SU-DHL-6 (cell line): Measurements from ENCODE around the gene OR5H14.

ENCODE experiments used
- H2AFZ ChIP-seq: fragments of 200-600 bp; sonication (generic); 2 replicates; pipeline ENCODE4 v1.6.1; 2014; ENCODE audit warnings: low read depth, mild to moderate bottlenecking, moderate library complexity, mixed read lengths, antibody characterized with exemption, low read length; ENCODE audit not compliant: severe bottlenecking
- H3F3A ChIP-seq: fragments of 200-600 bp; shearing (Covaris generic); 2 replicates; pipeline ENCODE4 v1.6.0; 2016; ENCODE audit warnings: antibody characterized with exemption, mild to moderate bottlenecking; ENCODE audit not compliant: insufficient read depth
- H3K27ac ChIP-seq: fragments of 200-600 bp; sonication (generic); 2 replicates; pipeline ENCODE4 v1.5.1; 2016; ENCODE audit warnings: low read depth, mild to moderate bottlenecking, low read length, moderate library complexity, mixed read lengths
- H3K27me3 ChIP-seq: fragments of 200-600 bp; sonication (generic), shearing (Covaris generic); 2 replicates; pipeline ENCODE4 v1.6.0; 2014; ENCODE audit warnings: mild to moderate bottlenecking, low read length
- H3K36me3 ChIP-seq: fragments of 200-600 bp; sonication (generic); 2 replicates; pipeline ENCODE4 v1.6.1; 2014; ENCODE audit warnings: mild to moderate bottlenecking, low read length, mixed read lengths
- H3K4me2 ChIP-seq: fragments of 300-600, 200-600 bp; shearing (Covaris generic), sonication (generic); 2 replicates; pipeline ENCODE4 v1.6.0; 2014; ENCODE audit warnings: low read length, low read depth, mild to moderate bottlenecking; ENCODE audit not compliant: poor library complexity, severe bottlenecking
- H3K4me3 ChIP-seq: fragments of 200-600 bp; sonication (generic); 2 replicates; pipeline ENCODE4 v1.5.1; 2014; ENCODE audit warnings: antibody characterized with exemption, low read length, mild to moderate bottlenecking, mixed read lengths; ENCODE audit not compliant: insufficient read depth, poor library complexity, severe bottlenecking
- H3K79me2 ChIP-seq: fragments of 200-600 bp; sonication (generic); 2 replicates; pipeline ENCODE4 v1.6.1; 2014; ENCODE audit warnings: mild to moderate bottlenecking, low read length, moderate library complexity; ENCODE audit not compliant: insufficient read depth
- H3K9ac ChIP-seq: fragments of 200-600 bp; sonication (generic); 2 replicates; pipeline ENCODE4 v1.7.0; 2014; ENCODE audit warnings: mild to moderate bottlenecking, low read length
- H3K9me2 ChIP-seq: fragments of 200-600 bp; sonication (generic); replicated peaks from 2 replicates; pipeline ENCODE4 v1.6.1; 2014; ENCODE audit warnings: low read length; ENCODE audit not compliant: insufficient read depth
- H3K9me3 ChIP-seq: fragments of 200-600 bp; sonication (generic); 2 replicates; pipeline ENCODE4 v1.6.1; 2014; ENCODE audit warnings: low read length, mixed read lengths; ENCODE audit not compliant: insufficient read depth
- H4K20me1 ChIP-seq: fragments of 200-600 bp; sonication (generic); 2 replicates; pipeline ENCODE4 v1.6.1; 2014; ENCODE audit warnings: low read depth, mild to moderate bottlenecking, antibody characterized with exemption, low read length, moderate library complexity, mixed read lengths
- EZH2phosphoT487 ChIP-seq: fragments of 200-600 bp; sonication (generic), shearing (Covaris generic); conservative IDR thresholded peaks from 2 replicates; pipeline ENCODE4 v1.6.1; 2018; ENCODE audit warnings: mild to moderate bottlenecking, antibody characterized with exemption, low read length, moderate library complexity, mixed read lengths
- TF ChIP-seq, protein P1 (sequence below): fragments of 200-600 bp; sonication (generic); IDR thresholded peaks from one replicate; pipeline ENCODE4 v1.5.1; 2017; ENCODE audit warnings: antibody characterized with exemption, mild to moderate bottlenecking, low read length, moderate library complexity; ENCODE audit not compliant: insufficient read depth, poor library complexity, severe bottlenecking

OR5H14 gene

DNA sequence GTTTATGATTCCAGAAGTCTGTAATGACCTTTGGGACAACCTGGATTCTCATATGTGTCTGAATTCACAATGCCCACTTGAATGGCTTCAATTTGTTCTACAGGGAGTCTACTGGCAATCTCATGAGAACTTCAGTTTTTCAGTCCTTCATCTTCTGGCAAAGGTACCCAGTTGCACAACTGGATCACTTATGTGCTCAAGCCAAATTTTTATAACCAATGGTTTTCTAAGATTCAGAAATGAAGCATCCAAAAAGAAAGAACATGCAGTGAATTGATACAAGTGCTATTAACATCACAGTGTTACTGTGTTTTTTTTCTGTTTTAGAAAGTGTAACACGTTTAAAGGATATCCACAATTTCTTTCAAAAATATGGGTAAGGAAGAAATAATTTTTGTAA, at the start of gene OR5H14:
OR5H14 (plus strand) TSS at position 301 of the 400 bp plus-strand sequence. CDS start 1,907 bp downstream, outside the sequence.
- H2AFZ ChIP-seq = no peak within 1 kb of the TSS
- no peak within 1 kb of the TSS for H3K4me3 ChIP-seq
- TF ChIP-seq, protein P1, sequence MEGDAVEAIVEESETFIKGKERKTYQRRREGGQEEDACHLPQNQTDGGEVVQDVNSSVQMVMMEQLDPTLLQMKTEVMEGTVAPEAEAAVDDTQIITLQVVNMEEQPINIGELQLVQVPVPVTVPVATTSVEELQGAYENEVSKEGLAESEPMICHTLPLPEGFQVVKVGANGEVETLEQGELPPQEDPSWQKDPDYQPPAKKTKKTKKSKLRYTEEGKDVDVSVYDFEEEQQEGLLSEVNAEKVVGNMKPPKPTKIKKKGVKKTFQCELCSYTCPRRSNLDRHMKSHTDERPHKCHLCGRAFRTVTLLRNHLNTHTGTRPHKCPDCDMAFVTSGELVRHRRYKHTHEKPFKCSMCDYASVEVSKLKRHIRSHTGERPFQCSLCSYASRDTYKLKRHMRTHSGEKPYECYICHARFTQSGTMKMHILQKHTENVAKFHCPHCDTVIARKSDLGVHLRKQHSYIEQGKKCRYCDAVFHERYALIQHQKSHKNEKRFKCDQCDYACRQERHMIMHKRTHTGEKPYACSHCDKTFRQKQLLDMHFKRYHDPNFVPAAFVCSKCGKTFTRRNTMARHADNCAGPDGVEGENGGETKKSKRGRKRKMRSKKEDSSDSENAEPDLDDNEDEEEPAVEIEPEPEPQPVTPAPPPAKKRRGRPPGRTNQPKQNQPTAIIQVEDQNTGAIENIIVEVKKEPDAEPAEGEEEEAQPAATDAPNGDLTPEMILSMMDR = no peak
- no peak for TF ChIP-seq EZH2phosphoT487
- no peaks in the 10 kb centered on the region for H3F3A ChIP-seq
- H3K9ac ChIP-seq = no peak within 1 kb of the TSS
- H3K27ac ChIP-seq = no peak within 1 kb of the TSS
- no peaks in the 10 kb centered on the region for H3K9me3 ChIP-seq
- H3K9me2 ChIP-seq = no peaks in the 10 kb centered on the region
- H3K79me2 ChIP-seq = no peaks in the 10 kb centered on the region
- no peaks in the 10 kb centered on the region for H3K36me3 ChIP-seq
- no peak within 1 kb of the TSS for H3K4me2 ChIP-seq
- no peaks in the 10 kb centered on the region for H4K20me1 ChIP-seq
- H3K27me3 ChIP-seq = no peaks in the 10 kb centered on the region

DNA sequence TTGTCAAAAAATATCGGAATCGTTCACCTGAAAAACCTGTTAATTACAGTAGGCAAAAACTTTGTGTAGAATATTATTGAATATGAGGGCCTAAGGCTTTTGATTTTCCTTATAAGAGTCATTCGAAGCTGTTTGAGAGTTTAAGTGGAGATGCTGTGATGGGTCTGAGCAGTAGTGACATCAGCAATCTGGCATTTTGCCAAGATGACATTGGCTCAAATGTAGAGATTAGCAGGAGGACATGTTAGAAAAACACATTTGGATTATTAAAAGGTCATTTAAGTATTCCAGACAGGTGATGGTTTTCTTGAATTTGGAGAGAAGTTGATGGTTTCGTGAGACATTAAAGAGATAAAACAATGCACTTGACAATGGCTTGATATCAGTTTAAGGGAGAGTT, 47.4 kb upstream of the OR5H14 start:
- Histone ChIP-seq H3F3A (no peaks in the 10 kb centered on the region), H3K79me2 (no peaks in the 10 kb centered on the region)

DNA sequence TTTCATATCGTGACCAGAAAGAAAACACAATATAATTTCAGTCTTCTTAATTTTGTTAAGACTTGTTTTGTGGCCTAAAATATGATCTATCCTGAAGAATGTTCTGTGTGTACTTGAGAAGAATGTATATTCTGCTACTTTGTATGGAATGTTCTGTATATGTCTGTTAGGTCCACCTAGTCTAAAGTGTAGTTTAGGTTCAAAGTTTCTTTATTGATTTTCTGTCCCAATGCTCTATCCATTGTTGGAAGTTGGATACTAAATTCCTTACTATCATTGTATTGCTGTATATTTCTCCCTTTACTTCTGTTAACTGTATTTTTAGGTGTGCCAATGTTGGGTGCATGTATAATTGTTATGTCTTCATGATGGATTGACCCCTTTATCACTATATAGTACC, 39.1 kb upstream of the OR5H14 start:
- H3K4me3 ChIP-seq = no peak overlapping the region
- H3K36me3 ChIP-seq = no peaks in the 10 kb centered on the region

More for the DNA sequence above, 47.4 kb upstream of the OR5H14 start:
- Histone ChIP-seq H3K9me3 (no peaks in the 10 kb centered on the region), H3K4me3 (no peak overlapping the region), H3K36me3 (no peaks in the 10 kb centered on the region), H3K27ac (no peak overlapping the region), H3K9ac (no peak overlapping the region), H4K20me1 (no peaks in the 10 kb centered on the region), H3K27me3 (no peaks in the 10 kb centered on the region), H2AFZ (no peak overlapping the region), H3K9me2 (no peaks in the 10 kb centered on the region), H3K4me2 (no peak overlapping the region)
- TF ChIP-seq, protein P1 = no peak
- TF ChIP-seq EZH2phosphoT487 = no peak

More for the DNA sequence above, 39.1 kb upstream of the OR5H14 start:
- Histone ChIP-seq H3F3A (no peaks in the 10 kb centered on the region), H4K20me1 (no peaks in the 10 kb centered on the region), H3K9ac (no peak overlapping the region), H3K27ac (no peak overlapping the region), H3K27me3 (no peaks in the 10 kb centered on the region), H2AFZ (no peak overlapping the region), H3K9me2 (no peaks in the 10 kb centered on the region), H3K9me3 (no peaks in the 10 kb centered on the region), H3K79me2 (no peaks in the 10 kb centered on the region), H3K4me2 (no peak overlapping the region)
- TF ChIP-seq, protein P1 = no peak
- no peak for TF ChIP-seq EZH2phosphoT487
